OCI-LY1 (cell line): Measurements from ENCODE around the gene SLC24A3.

ENCODE experiments used
- EZH2 ChIP-seq: fragments of 200-600 bp; sonication (generic), shearing (Covaris generic); IDR thresholded peaks from 2 replicates; pipeline ENCODE4 v1.8.0; 2017; ENCODE audit warnings: borderline replicate concordance, mixed run types, mild to moderate bottlenecking, antibody characterized with exemption, low read length, moderate library complexity, mixed read lengths
- TF ChIP-seq, protein P1 (sequence below): fragments of 200-600 bp; sonication (generic), shearing (Covaris generic); IDR thresholded peaks from 2 replicates; pipeline ENCODE4 v1.5.1; 2017; ENCODE audit warnings: mild to moderate bottlenecking, antibody characterized with exemption, low read length, moderate library complexity, mixed read lengths

DNA sequence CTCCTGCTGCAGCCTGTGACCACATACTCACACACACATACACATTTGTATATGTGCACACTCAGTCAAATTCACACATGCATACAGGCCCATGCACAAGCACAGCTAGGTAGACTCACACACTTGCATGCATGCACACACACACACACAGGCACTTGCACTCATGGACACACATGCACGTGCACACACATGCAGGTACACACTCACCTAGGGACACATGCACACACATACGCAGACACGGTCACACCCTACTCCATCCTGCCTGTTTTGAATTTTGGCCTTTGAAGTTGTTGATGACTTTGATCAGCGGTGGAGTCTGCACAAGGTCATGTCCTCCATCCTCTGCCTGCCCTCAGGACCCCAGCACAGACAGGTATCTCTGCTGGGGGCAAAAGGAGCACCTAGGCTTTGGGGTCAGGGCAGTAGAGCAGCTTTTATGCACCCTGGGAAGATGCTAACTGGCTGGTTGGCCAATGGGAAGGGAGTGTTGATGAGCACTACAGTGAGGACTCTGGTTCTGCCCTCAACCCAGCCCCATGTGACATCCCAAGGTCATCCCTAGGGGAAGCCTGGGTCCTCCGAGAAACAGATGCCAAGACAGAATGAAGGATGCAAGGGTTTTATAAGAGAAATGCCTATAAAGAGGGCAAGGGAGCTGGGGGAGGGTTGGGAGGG, 218.3 kb downstream of the SLC24A3 start:
- TF ChIP-seq EZH2, result no peak
- TF ChIP-seq, protein P1, sequence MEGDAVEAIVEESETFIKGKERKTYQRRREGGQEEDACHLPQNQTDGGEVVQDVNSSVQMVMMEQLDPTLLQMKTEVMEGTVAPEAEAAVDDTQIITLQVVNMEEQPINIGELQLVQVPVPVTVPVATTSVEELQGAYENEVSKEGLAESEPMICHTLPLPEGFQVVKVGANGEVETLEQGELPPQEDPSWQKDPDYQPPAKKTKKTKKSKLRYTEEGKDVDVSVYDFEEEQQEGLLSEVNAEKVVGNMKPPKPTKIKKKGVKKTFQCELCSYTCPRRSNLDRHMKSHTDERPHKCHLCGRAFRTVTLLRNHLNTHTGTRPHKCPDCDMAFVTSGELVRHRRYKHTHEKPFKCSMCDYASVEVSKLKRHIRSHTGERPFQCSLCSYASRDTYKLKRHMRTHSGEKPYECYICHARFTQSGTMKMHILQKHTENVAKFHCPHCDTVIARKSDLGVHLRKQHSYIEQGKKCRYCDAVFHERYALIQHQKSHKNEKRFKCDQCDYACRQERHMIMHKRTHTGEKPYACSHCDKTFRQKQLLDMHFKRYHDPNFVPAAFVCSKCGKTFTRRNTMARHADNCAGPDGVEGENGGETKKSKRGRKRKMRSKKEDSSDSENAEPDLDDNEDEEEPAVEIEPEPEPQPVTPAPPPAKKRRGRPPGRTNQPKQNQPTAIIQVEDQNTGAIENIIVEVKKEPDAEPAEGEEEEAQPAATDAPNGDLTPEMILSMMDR, result no peak
